Measurements from ENCODE around the gene RAB20. TPM values are rescaled to one million over a fixed set of nuclear protein-coding genes. Genes with fewer than 3 reads are reported as not detected.
A peak's percentile ranks its signal among the peaks of the same experiment; 100 is the strongest.

Gene RAB20
- polyA plus RNA-seq, 1 donor from 2014 or later, result not detected

GRCh38 chr13:110600261-110600819 is 38.8 kb upstream of the RAB20 start:
- TF ChIP-seq SMC3 (conservative IDR thresholded peaks at IDR 0.05; ENCODE audit: poor library complexity) (no peak), RAD21 (conservative IDR thresholded peaks at IDR 0.05) (no peak), TAF1 (IDR thresholded peaks at IDR 0.05; ENCODE audit: low read depth) (no peak), EZH2 (IDR thresholded peaks at IDR 0.05; ENCODE audit: borderline replicate concordance, insufficient read depth, low read length, poor library complexity, severe bottlenecking) (no peak)
- Histone ChIP-seq H3K79me2 (replicated peaks; ENCODE audit: insufficient read depth, low read length) (no peaks in the 10 kb centered on the region), H2AFZ (ENCODE audit: low read depth, low read length) (no peak overlapping the region), H3K9ac (ENCODE audit: low read length) (no peak overlapping the region), H3K36me3 (ENCODE audit: insufficient read depth, low read length) (no peaks in the 10 kb centered on the region), H3K9me2 (ENCODE audit: insufficient read depth, low read length) (no peaks in the 10 kb centered on the region), H3K27me3 (ENCODE audit: insufficient read depth, low read depth, low read length) (no peaks in the 10 kb centered on the region), H3K4me2 (ENCODE audit: low read length) (no peak overlapping the region), H3K27ac (ENCODE audit: low read length) (no peak overlapping the region), H3F3A (ENCODE audit: insufficient read depth, low read length, poor library complexity, severe bottlenecking) (no peaks in the 10 kb centered on the region), H3K4me3 (ENCODE audit: low read length) (no peak overlapping the region), H3K9me3 (ENCODE audit: low read length) (no peaks in the 10 kb centered on the region), H4K20me1 (ENCODE audit: insufficient read depth) (no peaks in the 10 kb centered on the region)

GRCh38 chr13:110597041-110597689 is 35.6 kb upstream of the RAB20 start:
- Histone ChIP-seq H3K79me2 (replicated peaks; ENCODE audit: insufficient read depth, low read length) (no peaks in the 10 kb centered on the region), H3K9me2 (ENCODE audit: insufficient read depth, low read length) (no peaks in the 10 kb centered on the region), H4K20me1 (ENCODE audit: insufficient read depth) (no peaks in the 10 kb centered on the region), H3K4me2 (ENCODE audit: low read length) (no peak overlapping the region), H3K9ac (ENCODE audit: low read length) (no peak overlapping the region), H3K27me3 (ENCODE audit: insufficient read depth, low read depth, low read length) (no peaks in the 10 kb centered on the region), H3K4me3 (ENCODE audit: low read length) (no peak overlapping the region), H3K9me3 (ENCODE audit: low read length) (no peaks in the 10 kb centered on the region), H3K36me3 (ENCODE audit: insufficient read depth, low read length) (no peaks in the 10 kb centered on the region), H2AFZ (ENCODE audit: low read depth, low read length) (no peak overlapping the region), H3K27ac (ENCODE audit: low read length) (no peak overlapping the region), H3F3A (ENCODE audit: insufficient read depth, low read length, poor library complexity, severe bottlenecking) (no peaks in the 10 kb centered on the region)
- no peak for TF ChIP-seq REST (IDR thresholded peaks at IDR 0.05; ENCODE audit: borderline replicate concordance)
- TF ChIP-seq EZH2 (IDR thresholded peaks at IDR 0.05; ENCODE audit: borderline replicate concordance, insufficient read depth, low read length, poor library complexity, severe bottlenecking), result no peak
- no peak for TF ChIP-seq TAF1 (IDR thresholded peaks at IDR 0.05; ENCODE audit: low read depth)
- TF ChIP-seq RAD21 (conservative IDR thresholded peaks at IDR 0.05), result no peak
- no peak for TF ChIP-seq MXI1 (conservative IDR thresholded peaks at IDR 0.05; ENCODE audit: poor library complexity, severe bottlenecking)
- TF ChIP-seq SMC3 (conservative IDR thresholded peaks at IDR 0.05; ENCODE audit: poor library complexity), result no peak
- TF ChIP-seq EP300 (conservative IDR thresholded peaks at IDR 0.05; ENCODE audit: poor library complexity, severe bottlenecking), result no peak

GRCh38 chr13:110593430-110594130 is 32.1 kb upstream of the RAB20 start:
- no peak overlapping the region for H2AFZ ChIP-seq (ENCODE audit: low read depth, low read length)
- H3K27me3 ChIP-seq (ENCODE audit: insufficient read depth, low read depth, low read length), result no peaks in the 10 kb centered on the region
- H3K9ac ChIP-seq (ENCODE audit: low read length), result no peak overlapping the region

More at GRCh38 chr13:110593430-110594130, 32.1 kb upstream of the RAB20 start:
- TF ChIP-seq TAF1 (IDR thresholded peaks at IDR 0.05; ENCODE audit: low read depth) (no peak), RAD21 (conservative IDR thresholded peaks at IDR 0.05) (peak; percentile 43), EP300 (conservative IDR thresholded peaks at IDR 0.05; ENCODE audit: poor library complexity, severe bottlenecking) (no peak), POLR2AphosphoS5 (IDR thresholded peaks at IDR 0.05) (no peak), EZH2 (IDR thresholded peaks at IDR 0.05; ENCODE audit: borderline replicate concordance, insufficient read depth, low read length, poor library complexity, severe bottlenecking) (no peak), CTCF (IDR thresholded peaks at IDR 0.05; ENCODE audit: poor library complexity, severe bottlenecking) (peak; percentile 37), SMC3 (conservative IDR thresholded peaks at IDR 0.05; ENCODE audit: poor library complexity) (no peak), REST (IDR thresholded peaks at IDR 0.05; ENCODE audit: borderline replicate concordance) (no peak), MXI1 (conservative IDR thresholded peaks at IDR 0.05; ENCODE audit: poor library complexity, severe bottlenecking) (no peak)
- no peak overlapping the region for H3K4me3 ChIP-seq (ENCODE audit: low read length)
- no peak overlapping the region for H3K27ac ChIP-seq (ENCODE audit: low read length)
- no peak overlapping the region for H3K4me2 ChIP-seq (ENCODE audit: low read length)
- H3K9me2 ChIP-seq (ENCODE audit: insufficient read depth, low read length), result no peaks in the 10 kb centered on the region
- no peaks in the 10 kb centered on the region for H4K20me1 ChIP-seq (ENCODE audit: insufficient read depth)
- H3K36me3 ChIP-seq (ENCODE audit: insufficient read depth, low read length), result no peaks in the 10 kb centered on the region
- H3K9me3 ChIP-seq (ENCODE audit: low read length), result no peaks in the 10 kb centered on the region
- H3K79me2 ChIP-seq (replicated peaks; ENCODE audit: insufficient read depth, low read length), result no peaks in the 10 kb centered on the region
- no peaks in the 10 kb centered on the region for H3F3A ChIP-seq (ENCODE audit: insufficient read depth, low read length, poor library complexity, severe bottlenecking)
